HCT116 (cell line): ENCODE results near the gene TNNI2. TPM values are rescaled to one million over a fixed set of nuclear protein-coding genes. Genes with fewer than 3 reads are reported as not detected.

Experiments
- ATAC-seq: fragments of 200-7000 bp; cut with Tn5 transposase; 2 replicates; pipeline ENCODE4 v1.9.1; 2020; ENCODE audit warnings: mild to moderate bottlenecking, moderate library complexity
- BruUV-seq: library from RNA; stranded (reverse); fragments of 400-500 nt; replicated peaks from 2 replicates; lab custom pipeline; 2021; lab: Mats Ljungman, UMichigan
- CTCF ChIA-PET: fragments of 300-600 bp; sonication (Branson Sonifier 250); formaldehyde crosslinking; loops from one replicate; lab custom pipeline; 2021; ENCODE audit warnings: antibody characterized with exemption; lab: Charles Lee
- POLR2A ChIA-PET: fragments of 300-600, 350-600 bp; sonication (Branson Sonifier 250); formaldehyde crosslinking; loops from one replicate; lab custom pipeline; 2021; ENCODE audit warnings: antibody characterized with exemption; lab: Charles Lee
- RAD21 ChIA-PET, 2 experiments: fragments of 300-600 bp; sonication (Branson Sonifier 250); formaldehyde crosslinking; loops; one replicate each; lab custom pipeline; 2023; ENCODE audit warnings: low total read pairs in 2 of 2; ENCODE audit not compliant: uncharacterized antibody in 2 of 2, unreplicated experiment in 2 of 2, low non-redundant PET in 1 of 2; lab: Charles Lee
- DNase-seq: peaks from one replicate; pipeline ENCODE4 v3.0.0-alpha.2; 2010; ENCODE audit warnings: low read depth, low spot score
- H2AFZ ChIP-seq: fragments of 200-600 bp; shearing (Covaris generic), sonication (generic); 2 replicates; pipeline ENCODE4 v1.6.1; 2017; ENCODE audit warnings: low read depth, mixed run types, mixed read lengths, antibody characterized with exemption, low read length; ENCODE audit not compliant: poor library complexity, severe bottlenecking
- H3K27ac ChIP-seq: 2 replicates; pipeline ENCODE4 v1.5.1; 2012; ENCODE audit warnings: low read depth, low read length
- H3K27me3 ChIP-seq: fragments of 200-600 bp; sonication (generic); 2 replicates; pipeline ENCODE4 v1.6.1; 2016; ENCODE audit warnings: mixed run types, low read length, mixed read lengths; ENCODE audit not compliant: insufficient read depth
- H3K36me3 ChIP-seq, 2 experiments: fragments of 200-500 bp in 1 of 2; fragments of 200-600 bp in 1 of 2; sonication (Bioruptor generic) in 1 of 2; sonication (generic) in 1 of 2; 2 replicates each; pipeline versions ENCODE4 v1.5.1 to v1.6.1; 2014 to 2016; ENCODE audit warnings: low read length in 2 of 2, inconsistent platforms in 1 of 2, mixed read lengths in 1 of 2, mixed run types in 1 of 2; ENCODE audit not compliant: insufficient read depth in 2 of 2, control insufficient read depth in 1 of 2
- H3K4me1 ChIP-seq, 2 experiments: fragments of 200-600 bp in 1 of 2; sonication (generic) in 1 of 2; 2 replicates each; pipeline versions ENCODE4 v1.5.1 to v1.6.1; 2012 to 2017; ENCODE audit warnings: low read length in 2 of 2, inconsistent platforms in 1 of 2, mild to moderate bottlenecking in 1 of 2, mixed read lengths in 1 of 2, mixed run types in 1 of 2, moderate library complexity in 1 of 2; ENCODE audit not compliant: insufficient read depth in 2 of 2, control insufficient read depth in 1 of 2
- H3K4me2 ChIP-seq: fragments of 200-600 bp; sonication (generic); 2 replicates; pipeline ENCODE4 v1.6.1; 2017; ENCODE audit warnings: mixed run types, low read length, mixed read lengths
- H3K4me3 ChIP-seq, 2 experiments: fragments of 200-600 bp in 1 of 2; sonication (generic) in 1 of 2; replicated peaks in 1 of 2; 2 replicates each; pipeline ENCODE4 v1.5.1; 2011 to 2016; ENCODE audit warnings: low read length in 2 of 2, control low read depth in 1 of 2, low read depth in 1 of 2, mild to moderate bottlenecking in 1 of 2, mixed read lengths in 1 of 2, mixed run types in 1 of 2
- H3K79me2 ChIP-seq: fragments of 200-600 bp; sonication (generic); 2 replicates; pipeline ENCODE4 v1.6.1; 2017; ENCODE audit warnings: mild to moderate bottlenecking, mixed run types, low read length, moderate library complexity, mixed read lengths; ENCODE audit not compliant: insufficient read depth
- H3K9ac ChIP-seq: fragments of 200-600 bp; sonication (generic); 2 replicates; pipeline ENCODE4 v1.6.1; 2016; ENCODE audit warnings: low read length, mixed read lengths
- H3K9me2 ChIP-seq: fragments of 200-600 bp; sonication (generic), shearing (Covaris generic); 2 replicates; pipeline ENCODE4 v1.6.1; 2017; ENCODE audit warnings: mixed run types, mild to moderate bottlenecking, moderate library complexity; ENCODE audit not compliant: insufficient read depth
- H3K9me3 ChIP-seq, 2 experiments: fragments of 200-500 bp in 1 of 2; fragments of 200-600 bp in 1 of 2; sonication (Bioruptor generic) in 1 of 2; sonication (generic) in 1 of 2; 2 replicates each; pipeline ENCODE4 v1.6.1; 2014 to 2017; ENCODE audit warnings: low read length in 2 of 2, mixed read lengths in 2 of 2, inconsistent platforms in 1 of 2, low read depth in 1 of 2, mild to moderate bottlenecking in 1 of 2, mixed run types in 1 of 2, moderate library complexity in 1 of 2; ENCODE audit not compliant: control insufficient read depth in 1 of 2, insufficient read depth in 1 of 2
- H4K20me1 ChIP-seq: fragments of 200-600 bp; sonication (generic), shearing (Covaris generic); 2 replicates; pipeline ENCODE4 v1.6.1; 2017; ENCODE audit warnings: mixed run types, mild to moderate bottlenecking, moderate library complexity; ENCODE audit not compliant: insufficient read depth
- CBX3 ChIP-seq: IDR thresholded peaks from 2 replicates; pipeline ENCODE4 v1.6.1; 2012; ENCODE audit warnings: low read depth
- CEBPB ChIP-seq: IDR thresholded peaks from 2 replicates; pipeline ENCODE4 v1.6.1; 2012; ENCODE audit warnings: low read depth
- EGR1 ChIP-seq: IDR thresholded peaks from 2 replicates; pipeline ENCODE4 v1.6.1; 2012; ENCODE audit warnings: low read depth
- JUND ChIP-seq: IDR thresholded peaks from 2 replicates; pipeline ENCODE4 v1.6.1; 2012
- POLR2A ChIP-seq: IDR thresholded peaks from 2 replicates; pipeline ENCODE4 v1.7.0; 2011; ENCODE audit warnings: borderline replicate concordance; ENCODE audit not compliant: insufficient read depth, insufficient read length; ENCODE audit errors: extremely low read depth
- TCF7L2 ChIP-seq: IDR thresholded peaks from 2 replicates; pipeline ENCODE4 v1.7.0; 2011; ENCODE audit warnings: borderline replicate concordance, inconsistent platforms; ENCODE audit not compliant: insufficient read depth, insufficient read length; ENCODE audit errors: extremely low read depth
- YY1 ChIP-seq: IDR thresholded peaks from 2 replicates; pipeline ENCODE4 v1.6.1; 2011; ENCODE audit warnings: low read length, low read depth, moderate library complexity, mild to moderate bottlenecking; ENCODE audit not compliant: insufficient replicate concordance; ENCODE audit errors: extremely low read depth
- intact Hi-C: fragments of 100-400 bp; cut with micrococcal nuclease; formaldehyde crosslinking; loops from 2 replicates; pipeline ENCODE4 v1.10.0; 2022
- total RNA-seq: library from RNA; stranded (reverse); gene quantifications from one replicate; pipeline ENCODE4 v1.2.1, GENCODE V29; 2021; ENCODE audit not compliant: unreplicated experiment
- TF ChIP-seq, protein P1 (sequence below): IDR thresholded peaks from 2 replicates; pipeline ENCODE4 v1.6.1; 2011; ENCODE audit warnings: mild to moderate bottlenecking, low read length, moderate library complexity; ENCODE audit not compliant: insufficient replicate concordance; ENCODE audit errors: extremely low read depth

Gene TNNI2
- total RNA-seq, 1 experiment from 2014 or later = not detected

DNA sequence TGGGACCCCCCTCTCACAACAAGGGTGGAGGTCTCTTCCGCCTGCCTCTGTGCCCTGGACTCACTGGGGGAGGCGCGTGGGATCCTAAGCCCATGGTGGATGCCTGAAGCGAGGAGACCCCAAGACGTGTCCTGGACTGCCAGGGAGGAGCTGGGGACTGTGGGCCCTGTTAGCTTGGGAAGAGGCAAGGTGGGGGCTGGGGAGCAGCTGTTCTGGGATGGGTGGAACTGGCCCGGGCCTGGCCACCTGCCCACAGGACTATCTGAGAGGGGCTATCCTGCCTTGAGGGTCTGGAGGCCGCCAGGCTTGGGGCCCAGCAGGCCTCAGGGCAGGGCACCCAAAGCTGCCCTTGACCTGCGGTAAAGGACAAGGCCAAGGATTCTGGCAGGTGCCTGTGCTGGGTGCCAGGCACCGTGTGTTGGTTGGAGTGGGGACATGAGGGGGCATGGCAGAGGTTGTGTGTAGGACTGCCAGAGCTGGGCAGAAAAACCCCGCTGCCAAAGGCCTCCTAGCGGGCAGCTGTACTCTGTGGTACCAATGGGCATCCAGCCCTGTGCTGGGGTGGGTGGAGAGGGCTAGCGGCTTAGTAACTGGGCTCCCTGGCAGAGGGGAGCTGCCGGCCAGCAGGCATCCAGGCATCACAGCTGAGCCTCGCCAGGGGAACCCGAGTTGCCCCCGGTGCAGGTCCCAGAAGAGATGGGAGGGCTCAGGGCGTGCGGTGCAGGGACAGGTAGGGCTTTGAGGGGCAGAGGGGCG lies 14.8 kb downstream of the TNNI2 start:
- ATAC-seq = no peak
- CTCF ChIA-PET = no interaction called here

More for the DNA sequence above, 14.8 kb downstream of the TNNI2 start:
- ChIA-PET POLR2A (no interaction called here), RAD21 (interaction anchor here in 1 of 2 experiments (0.6 kb wide), 1 partner anchor 14 kb away, joined by 3 read pairs; no protein-coding TSS in a partner anchor)
- Histone ChIP-seq H3K27me3 (no peaks in the 10 kb centered on the region), H3K36me3 (no peaks in the 10 kb centered on the region), H4K20me1 (no peaks in the 10 kb centered on the region), H3K27ac (no peak overlapping the region), H3K9me2 (no peaks in the 10 kb centered on the region), H3K79me2 (no peaks in the 10 kb centered on the region), H3K4me1 (no peaks in the 10 kb centered on the region), H3K9ac (no peak overlapping the region), H2AFZ (no peak overlapping the region), H3K4me3 (no peak overlapping the region), H3K4me2 (no peak overlapping the region), H3K9me3 (no peaks in the 10 kb centered on the region)
- TF ChIP-seq EGR1 (no peak), CEBPB (no peak), YY1 (no peak), TCF7L2 (no peak), CBX3 (no peak), JUND (no peak), POLR2A (no peak)
- TF ChIP-seq, protein P1, sequence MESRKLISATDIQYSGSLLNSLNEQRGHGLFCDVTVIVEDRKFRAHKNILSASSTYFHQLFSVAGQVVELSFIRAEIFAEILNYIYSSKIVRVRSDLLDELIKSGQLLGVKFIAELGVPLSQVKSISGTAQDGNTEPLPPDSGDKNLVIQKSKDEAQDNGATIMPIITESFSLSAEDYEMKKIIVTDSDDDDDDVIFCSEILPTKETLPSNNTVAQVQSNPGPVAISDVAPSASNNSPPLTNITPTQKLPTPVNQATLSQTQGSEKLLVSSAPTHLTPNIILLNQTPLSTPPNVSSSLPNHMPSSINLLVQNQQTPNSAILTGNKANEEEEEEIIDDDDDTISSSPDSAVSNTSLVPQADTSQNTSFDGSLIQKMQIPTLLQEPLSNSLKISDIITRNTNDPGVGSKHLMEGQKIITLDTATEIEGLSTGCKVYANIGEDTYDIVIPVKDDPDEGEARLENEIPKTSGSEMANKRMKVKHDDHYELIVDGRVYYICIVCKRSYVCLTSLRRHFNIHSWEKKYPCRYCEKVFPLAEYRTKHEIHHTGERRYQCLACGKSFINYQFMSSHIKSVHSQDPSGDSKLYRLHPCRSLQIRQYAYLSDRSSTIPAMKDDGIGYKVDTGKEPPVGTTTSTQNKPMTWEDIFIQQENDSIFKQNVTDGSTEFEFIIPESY = no peak
- DNase-seq = no peak
- BruUV-seq = no TSS peak
- intact Hi-C loops = no loop called here
